ENCODE data around the gene TNFRSF1B. TPM values are rescaled to one million over a fixed set of nuclear protein-coding genes. Genes with fewer than 3 reads are reported as not detected.

Gene TNFRSF1B
- total RNA-seq, 1 experiment from 2014 or later = 0.61 TPM

- TF ChIP-seq RAD21 (IDR thresholded peaks at IDR 0.05; ENCODE audit: low read depth) = no peak
- TF ChIP-seq EZH2 (IDR thresholded peaks at IDR 0.05) = no peak
- TF ChIP-seq POLR2A (IDR thresholded peaks at IDR 0.05; ENCODE audit: borderline replicate concordance, extremely low read depth, insufficient read depth, insufficient read length) = no peak
- no peak for TF ChIP-seq EZH2phosphoT487 (IDR thresholded peaks at IDR 0.05; ENCODE audit: borderline replicate concordance)
- no peak for TF ChIP-seq SIN3A (IDR thresholded peaks at IDR 0.05; ENCODE audit: low read depth)
- TF ChIP-seq ZNF274 (IDR thresholded peaks at IDR 0.05; ENCODE audit: low read depth, low read length) = no peak
- no peak for TF ChIP-seq REST (IDR thresholded peaks at IDR 0.05; ENCODE audit: low read depth)
- TF ChIP-seq POLR2AphosphoS5 (IDR thresholded peaks at IDR 0.05; ENCODE audit: low read depth, low read length) = no peak
- TF ChIP-seq EGR1 (IDR thresholded peaks at IDR 0.05; ENCODE audit: low read depth) = no peak
- TF ChIP-seq, protein P1, sequence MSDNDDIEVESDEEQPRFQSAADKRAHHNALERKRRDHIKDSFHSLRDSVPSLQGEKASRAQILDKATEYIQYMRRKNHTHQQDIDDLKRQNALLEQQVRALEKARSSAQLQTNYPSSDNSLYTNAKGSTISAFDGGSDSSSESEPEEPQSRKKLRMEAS (IDR thresholded peaks at IDR 0.05) = no peak
- TF ChIP-seq, protein P2, sequence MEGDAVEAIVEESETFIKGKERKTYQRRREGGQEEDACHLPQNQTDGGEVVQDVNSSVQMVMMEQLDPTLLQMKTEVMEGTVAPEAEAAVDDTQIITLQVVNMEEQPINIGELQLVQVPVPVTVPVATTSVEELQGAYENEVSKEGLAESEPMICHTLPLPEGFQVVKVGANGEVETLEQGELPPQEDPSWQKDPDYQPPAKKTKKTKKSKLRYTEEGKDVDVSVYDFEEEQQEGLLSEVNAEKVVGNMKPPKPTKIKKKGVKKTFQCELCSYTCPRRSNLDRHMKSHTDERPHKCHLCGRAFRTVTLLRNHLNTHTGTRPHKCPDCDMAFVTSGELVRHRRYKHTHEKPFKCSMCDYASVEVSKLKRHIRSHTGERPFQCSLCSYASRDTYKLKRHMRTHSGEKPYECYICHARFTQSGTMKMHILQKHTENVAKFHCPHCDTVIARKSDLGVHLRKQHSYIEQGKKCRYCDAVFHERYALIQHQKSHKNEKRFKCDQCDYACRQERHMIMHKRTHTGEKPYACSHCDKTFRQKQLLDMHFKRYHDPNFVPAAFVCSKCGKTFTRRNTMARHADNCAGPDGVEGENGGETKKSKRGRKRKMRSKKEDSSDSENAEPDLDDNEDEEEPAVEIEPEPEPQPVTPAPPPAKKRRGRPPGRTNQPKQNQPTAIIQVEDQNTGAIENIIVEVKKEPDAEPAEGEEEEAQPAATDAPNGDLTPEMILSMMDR (IDR thresholded peaks at IDR 0.05 in 2 of 3, conservative IDR thresholded peaks at IDR 0.05 in 1 of 3; ENCODE audit: borderline replicate concordance in 1 of 3, insufficient read depth in 1 of 3, low read depth in 2 of 3, low read length in 2 of 3) = no peak
- no peaks in the 10 kb centered on the region for H3K27me3 ChIP-seq (ENCODE audit: insufficient read depth, low read length)
- H3K27ac ChIP-seq (ENCODE audit: low read depth, low read length) = no peak overlapping the region
- DNase-seq (ENCODE audit: low read depth, low spot score) (no peak), ATAC-seq (no peak)
- RAD21 ChIA-PET (ENCODE audit: low non-redundant PET in 1 of 2, low total read pairs in 2 of 2, uncharacterized antibody in 2 of 2, unreplicated experiment in 2 of 2) = no interaction called here
- H3K4me2 ChIP-seq (ENCODE audit: low read length) = no peak overlapping the region
- POLR2A ChIA-PET = no interaction called here
- no peaks in the 10 kb centered on the region for H3K36me3 ChIP-seq (ENCODE audit: control insufficient read depth in 1 of 2, insufficient read depth in 2 of 2, low read length in 2 of 2)
- H3K9me3 ChIP-seq (ENCODE audit: control insufficient read depth in 1 of 2, insufficient read depth in 1 of 2, low read depth in 1 of 2, low read length in 2 of 2) = no peaks in the 10 kb centered on the region
- H2AFZ ChIP-seq (ENCODE audit: low read depth, low read length, poor library complexity, severe bottlenecking) = no peak overlapping the region
- CTCF ChIA-PET = no interaction called here
- no peaks in the 10 kb centered on the region for H3K4me1 ChIP-seq (ENCODE audit: control insufficient read depth in 1 of 2, insufficient read depth in 2 of 2, low read length in 2 of 2)
- intact Hi-C loops (cut with micrococcal nuclease) = no loop called here
- no peaks in the 10 kb centered on the region for H3K9me2 ChIP-seq (ENCODE audit: insufficient read depth)
- no peak overlapping the region for H3K4me3 ChIP-seq (replicated peaks in 1 of 2; ENCODE audit: low read depth in 1 of 2, low read length in 2 of 2)
- H3K79me2 ChIP-seq (ENCODE audit: insufficient read depth, low read length) = no peaks in the 10 kb centered on the region
- H3K9ac ChIP-seq (ENCODE audit: low read length) = no peak overlapping the region
- no peaks in the 10 kb centered on the region for H4K20me1 ChIP-seq (ENCODE audit: insufficient read depth)
- BruUV-seq (replicated peaks) = no TSS peak
These were observed 31.2 kb upstream of the TNFRSF1B start for GRCh38 chr1:12135612-12136011.
